Hepatocyte (in vitro differentiated cells): ENCODE results near the gene CDYL. TPM values are rescaled to one million over a fixed set of nuclear protein-coding genes. Genes with fewer than 3 reads are reported as not detected.

Source experiments
- DNase-seq: peaks from one replicate; pipeline ENCODE4 v3.0.0-alpha.2; 2016; ENCODE audit warnings: low spot score
- H2AFZ ChIP-seq: fragments of 200-600 bp; sonication (generic); 2 replicates; pipeline ENCODE4 v1.6.0; 2016; ENCODE audit warnings: antibody characterized with exemption, mild to moderate bottlenecking
- H3K27ac ChIP-seq: fragments of 200-600 bp; sonication (generic); 2 replicates; pipeline ENCODE4 v1.5.1; 2016; ENCODE audit warnings: mild to moderate bottlenecking
- H3K27me3 ChIP-seq: fragments of 200-600 bp; sonication (generic); 2 replicates; pipeline ENCODE4 v1.6.1; 2016
- H3K36me3 ChIP-seq: fragments of 200-600 bp; sonication (generic); replicated peaks from 2 replicates; pipeline ENCODE4 v1.5.1; 2016; ENCODE audit warnings: low read depth; ENCODE audit not compliant: insufficient read depth
- H3K4me1 ChIP-seq: fragments of 200-600 bp; sonication (generic); 2 replicates; pipeline ENCODE4 v1.5.1; 2016; ENCODE audit warnings: mild to moderate bottlenecking, moderate library complexity; ENCODE audit not compliant: insufficient read depth
- H3K4me2 ChIP-seq: fragments of 200-600 bp; sonication (generic); 2 replicates; pipeline ENCODE4 v1.6.0; 2016
- H3K4me3 ChIP-seq: fragments of 200-600 bp; sonication (generic); 2 replicates; pipeline ENCODE4 v1.5.1; 2016; ENCODE audit warnings: mild to moderate bottlenecking
- H3K79me2 ChIP-seq: fragments of 200-600 bp; sonication (generic); 2 replicates; pipeline ENCODE4 v1.6.0; 2017; ENCODE audit warnings: mild to moderate bottlenecking
- H3K9me2 ChIP-seq: fragments of 200-600 bp; sonication (generic); replicated peaks from 2 replicates; pipeline ENCODE4 v1.6.0; 2017; ENCODE audit warnings: mild to moderate bottlenecking; ENCODE audit not compliant: insufficient read depth
- H3K9me3 ChIP-seq: fragments of 200-600 bp; sonication (generic); 2 replicates; pipeline ENCODE4 v1.5.1; 2016; ENCODE audit warnings: low read depth, mild to moderate bottlenecking
- H4K20me1 ChIP-seq: fragments of 200-600 bp; sonication (generic); 2 replicates; pipeline ENCODE4 v1.6.0; 2016; ENCODE audit warnings: mild to moderate bottlenecking; ENCODE audit not compliant: insufficient read depth, poor library complexity, severe bottlenecking
- CTCF ChIP-seq: fragments of 200-600 bp; sonication (generic); IDR thresholded peaks from 2 replicates; pipeline ENCODE4 v1.5.1; 2016; ENCODE audit warnings: antibody characterized with exemption, mild to moderate bottlenecking; ENCODE audit not compliant: poor library complexity
- EZH2 ChIP-seq: fragments of 200-600 bp; sonication (generic); IDR thresholded peaks from 2 replicates; pipeline ENCODE4 v1.6.1; 2016; ENCODE audit warnings: antibody characterized with exemption, mild to moderate bottlenecking, borderline replicate concordance
- EZH2phosphoT487 ChIP-seq: fragments of 200-600 bp; sonication (generic); IDR thresholded peaks from one replicate; pipeline ENCODE4 v1.6.1; 2018; ENCODE audit warnings: antibody characterized with exemption, mild to moderate bottlenecking, low read depth, moderate library complexity; ENCODE audit not compliant: unreplicated experiment, severe bottlenecking
- WGBS: methylation state at CpG from one replicate; pipeline ENCODE4 v1.1.6; 2016; ENCODE audit warnings: low lambda C conversion rate; ENCODE audit errors: missing lambda C conversion rate; 5-methylcytosine and 5-hydroxymethylcytosine counted together
- polyA plus RNA-seq: library from polyadenylated mRNA; unstranded; fragments of >200 nt; fragmentation: Nextera tagmentation; extraction: Ambion mirVana; gene quantifications from 2 replicates; pipeline ENCODE4 v1.2.1, GENCODE V29; 2016
- total RNA-seq: library from RNA; depleted of rRNA; stranded (reverse); fragments of >200 nt; gene quantifications from 2 replicates; pipeline ENCODE4 v1.2.3, GENCODE V29; 2014

The CDYL gene
- total and polyA plus RNA-seq, 2 experiments from 2014 or later = 25.3 to 30.4 TPM

DNA sequence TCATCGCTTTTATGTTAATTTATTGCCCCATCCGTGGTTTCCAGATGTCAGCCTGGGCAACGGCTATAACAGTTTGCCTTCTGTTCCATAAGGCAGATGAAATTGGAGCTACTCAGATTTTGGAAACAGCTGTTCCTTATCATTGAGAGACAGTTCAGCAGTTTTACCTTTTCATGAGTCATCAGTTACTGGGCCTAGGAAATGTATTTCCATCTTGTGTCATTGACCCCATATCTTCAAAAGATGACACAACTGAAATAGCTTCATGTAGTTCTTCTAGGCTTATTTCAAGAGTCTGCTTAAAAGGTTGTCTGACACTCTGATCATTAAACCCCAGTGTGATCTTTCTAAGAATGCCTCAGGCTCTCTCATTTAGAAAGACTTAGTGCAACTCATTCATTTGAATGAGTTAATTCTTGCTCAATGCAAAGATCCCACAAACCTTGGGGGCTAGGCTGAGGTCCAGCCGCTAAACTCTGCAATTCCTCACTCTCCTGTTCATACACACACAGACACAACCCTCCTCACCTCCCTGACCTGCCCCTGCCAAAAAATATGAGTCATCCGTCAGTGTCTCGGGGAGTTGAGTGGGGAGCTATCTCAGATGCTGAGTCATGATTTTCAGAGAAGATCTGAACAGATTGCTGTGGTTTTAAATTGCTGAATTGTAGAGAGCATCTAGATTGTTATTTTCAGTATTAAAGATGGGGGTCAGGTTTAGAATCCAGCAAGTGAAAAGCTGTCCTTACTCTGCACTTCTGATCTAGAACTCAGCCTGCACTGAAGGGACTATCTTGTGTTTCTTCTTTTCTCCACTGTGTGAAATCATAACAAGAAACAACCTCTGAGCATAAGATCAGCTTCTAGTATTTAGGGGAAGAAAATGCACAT is 165.8 kb downstream of the CDYL start:
- TF ChIP-seq CTCF (no peak), EZH2phosphoT487 (no peak), EZH2 (no peak)
- no peaks in the 10 kb centered on the region for H3K27me3 ChIP-seq
- no peaks in the 10 kb centered on the region for H4K20me1 ChIP-seq
- no peak overlapping the region for H3K27ac ChIP-seq
- no peak overlapping the region for H3K4me2 ChIP-seq
- peak; percentile 50 for DNase-seq
- H3K4me3 ChIP-seq = no peak overlapping the region
- 33% methylated on average over 6 of the region's 6 CpGs for WGBS
- no peaks in the 10 kb centered on the region for H3K9me3 ChIP-seq
- no peak overlapping the region for H2AFZ ChIP-seq
- no peaks in the 10 kb centered on the region for H3K36me3 ChIP-seq
- H3K4me1 ChIP-seq = peaks cover 8% of the 10 kb centered on the region
- peaks cover 22% of the 10 kb centered on the region for H3K79me2 ChIP-seq
- H3K9me2 ChIP-seq = no peaks in the 10 kb centered on the region

GRCh38 chr6:4942673-4943009 is 166.4 kb downstream of the CDYL start:
- no peak overlapping the region for H2AFZ ChIP-seq
- no peak for TF ChIP-seq EZH2
- TF ChIP-seq EZH2phosphoT487 = no peak
- no peak for TF ChIP-seq CTCF
- H3K79me2 ChIP-seq = peaks cover 19% of the 10 kb centered on the region
- no peaks in the 10 kb centered on the region for H4K20me1 ChIP-seq
- H3K27ac ChIP-seq = no peak overlapping the region
- no peak overlapping the region for H3K4me3 ChIP-seq
- H3K9me2 ChIP-seq = no peaks in the 10 kb centered on the region
- DNase-seq = no peak
- H3K4me2 ChIP-seq = no peak overlapping the region
- WGBS = 74% methylated on average over 4 of the region's 4 CpGs
- no peaks in the 10 kb centered on the region for H3K27me3 ChIP-seq
- H3K36me3 ChIP-seq = no peaks in the 10 kb centered on the region
- no peaks in the 10 kb centered on the region for H3K9me3 ChIP-seq
- peaks cover 8% of the 10 kb centered on the region for H3K4me1 ChIP-seq

DNA sequence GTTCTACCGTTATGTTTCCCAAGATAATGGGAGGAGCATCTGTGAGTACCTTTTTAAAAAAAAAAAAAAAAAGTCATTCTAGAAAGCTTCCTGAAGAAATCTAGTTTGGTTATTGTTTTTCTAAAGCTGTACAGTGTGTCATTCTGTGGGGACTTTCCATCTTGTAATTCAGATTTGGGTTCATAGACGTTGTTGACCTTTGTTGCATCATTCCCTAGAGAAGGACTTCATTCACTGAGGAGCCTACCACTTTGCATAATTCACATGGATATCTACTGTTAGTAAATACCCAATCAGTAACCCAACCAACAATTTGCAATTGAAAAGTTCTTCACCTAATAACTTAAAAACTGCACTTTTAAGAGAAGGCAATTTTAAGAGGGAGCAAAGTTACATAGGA is 167.5 kb downstream of the CDYL start:
- H4K20me1 ChIP-seq = no peaks in the 10 kb centered on the region
- H3K4me1 ChIP-seq = peaks cover 8% of the 10 kb centered on the region
- H3K9me3 ChIP-seq = no peaks in the 10 kb centered on the region
- WGBS = 76% methylated on average over 2 of the region's 2 CpGs
- H3K9me2 ChIP-seq = no peaks in the 10 kb centered on the region
- no peak overlapping the region for H3K4me2 ChIP-seq
- DNase-seq = no peak
- no peaks in the 10 kb centered on the region for H3K36me3 ChIP-seq
- TF ChIP-seq CTCF (no peak), EZH2 (no peak), EZH2phosphoT487 (no peak)
- H3K79me2 ChIP-seq = peaks cover 9% of the 10 kb centered on the region
- no peaks in the 10 kb centered on the region for H3K27me3 ChIP-seq
- H3K4me3 ChIP-seq = no peak overlapping the region
- H2AFZ ChIP-seq = no peak overlapping the region
- H3K27ac ChIP-seq = no peak overlapping the region
